KMS-11 (cell line): ENCODE results near the gene FRMD1.

Source experiments
- H2AFZ ChIP-seq: fragments of 200-600 bp; sonication (generic); 2 replicates; pipeline ENCODE4 v1.6.1; 2016; ENCODE audit warnings: antibody characterized with exemption, mixed run types, low read depth
- H3K27ac ChIP-seq: fragments of 200-600 bp; sonication (generic); 2 replicates; pipeline ENCODE4 v1.6.1; 2016; ENCODE audit warnings: mild to moderate bottlenecking, mixed run types
- H3K27me3 ChIP-seq: fragments of 200-600 bp; sonication (generic); 2 replicates; pipeline ENCODE4 v1.6.1; 2017; ENCODE audit warnings: mild to moderate bottlenecking, low read depth, mixed run types, moderate library complexity; ENCODE audit not compliant: insufficient read depth
- H3K36me3 ChIP-seq: fragments of 200-600 bp; sonication (generic); 2 replicates; pipeline ENCODE4 v1.6.1; 2017; ENCODE audit warnings: mild to moderate bottlenecking, mixed run types; ENCODE audit not compliant: insufficient read depth
- H3K4me1 ChIP-seq: fragments of 200-600 bp; sonication (generic); 2 replicates; pipeline ENCODE4 v1.6.1; 2016; ENCODE audit warnings: mild to moderate bottlenecking, low read depth, mixed run types; ENCODE audit not compliant: poor library complexity, severe bottlenecking
- H3K4me2 ChIP-seq: fragments of 200-600 bp; sonication (generic); 2 replicates; pipeline ENCODE4 v1.7.0; 2016; ENCODE audit warnings: mild to moderate bottlenecking, mixed run types
- H3K4me3 ChIP-seq: fragments of 200-600 bp; sonication (generic); IDR thresholded peaks from 2 replicates; pipeline ENCODE4 v1.6.1; 2017; ENCODE audit warnings: low read depth, low read length, mixed read lengths; ENCODE audit not compliant: insufficient read depth
- H3K79me2 ChIP-seq: fragments of 200-600 bp; sonication (generic); 2 replicates; pipeline ENCODE4 v1.6.1; 2016; ENCODE audit warnings: low read depth, mixed run types; ENCODE audit not compliant: insufficient read depth
- H3K9ac ChIP-seq: fragments of 200-600 bp; sonication (generic); 2 replicates; pipeline ENCODE4 v1.6.1; 2016; ENCODE audit warnings: mild to moderate bottlenecking, mixed run types
- H4K20me1 ChIP-seq: fragments of 200-600 bp; sonication (generic); 2 replicates; pipeline ENCODE4 v1.6.1; 2016; ENCODE audit warnings: mild to moderate bottlenecking, mixed run types; ENCODE audit not compliant: insufficient read depth
- TF ChIP-seq, protein P1 (sequence below): fragments of 200-600 bp; sonication (generic); conservative IDR thresholded peaks from 2 replicates; pipeline ENCODE4 v1.6.1; 2017; ENCODE audit warnings: low read depth, mild to moderate bottlenecking, antibody characterized with exemption, low read length, moderate library complexity, mixed read lengths

FRMD1 gene

DNA sequence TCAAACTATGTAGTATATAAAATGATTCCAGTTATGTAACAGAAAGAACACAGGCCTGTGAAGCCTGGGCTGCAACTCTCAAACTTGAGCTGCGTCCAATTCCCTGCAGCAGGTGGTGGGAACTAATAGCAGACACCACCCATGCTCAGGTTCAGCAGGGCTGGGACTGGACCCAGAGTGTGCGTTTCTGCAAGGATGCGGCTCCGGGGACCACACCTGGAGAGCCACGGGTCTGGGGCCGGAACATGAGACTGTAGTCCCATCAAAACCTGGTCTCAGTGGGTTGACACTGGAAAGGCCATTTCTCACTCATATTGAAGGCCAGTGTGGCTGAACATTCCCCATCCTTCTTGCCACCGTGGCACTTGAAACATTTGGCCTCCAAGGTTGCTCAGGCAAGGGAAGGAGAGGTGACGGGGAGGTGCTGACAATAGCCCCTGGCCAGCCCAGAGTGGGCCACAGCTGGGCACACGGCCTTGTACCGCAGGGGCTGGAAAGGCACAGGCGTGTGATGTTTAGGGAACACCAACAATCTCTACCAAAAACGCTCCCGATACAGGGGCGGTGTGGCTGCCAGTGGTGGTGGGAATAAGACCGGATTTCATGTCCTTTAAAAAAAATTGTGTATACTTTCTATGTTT, 38.0 kb downstream of the FRMD1 start:
- Histone ChIP-seq H4K20me1 (no peaks in the 10 kb centered on the region), H3K4me2 (no peak overlapping the region), H3K9ac (no peak overlapping the region), H3K27ac (no peak overlapping the region), H3K4me1 (peaks cover 4% of the 10 kb centered on the region), H2AFZ (no peak overlapping the region), H3K79me2 (no peaks in the 10 kb centered on the region), H3K27me3 (no peaks in the 10 kb centered on the region), H3K36me3 (no peaks in the 10 kb centered on the region), H3K4me3 (no peak overlapping the region)
- TF ChIP-seq, protein P1, sequence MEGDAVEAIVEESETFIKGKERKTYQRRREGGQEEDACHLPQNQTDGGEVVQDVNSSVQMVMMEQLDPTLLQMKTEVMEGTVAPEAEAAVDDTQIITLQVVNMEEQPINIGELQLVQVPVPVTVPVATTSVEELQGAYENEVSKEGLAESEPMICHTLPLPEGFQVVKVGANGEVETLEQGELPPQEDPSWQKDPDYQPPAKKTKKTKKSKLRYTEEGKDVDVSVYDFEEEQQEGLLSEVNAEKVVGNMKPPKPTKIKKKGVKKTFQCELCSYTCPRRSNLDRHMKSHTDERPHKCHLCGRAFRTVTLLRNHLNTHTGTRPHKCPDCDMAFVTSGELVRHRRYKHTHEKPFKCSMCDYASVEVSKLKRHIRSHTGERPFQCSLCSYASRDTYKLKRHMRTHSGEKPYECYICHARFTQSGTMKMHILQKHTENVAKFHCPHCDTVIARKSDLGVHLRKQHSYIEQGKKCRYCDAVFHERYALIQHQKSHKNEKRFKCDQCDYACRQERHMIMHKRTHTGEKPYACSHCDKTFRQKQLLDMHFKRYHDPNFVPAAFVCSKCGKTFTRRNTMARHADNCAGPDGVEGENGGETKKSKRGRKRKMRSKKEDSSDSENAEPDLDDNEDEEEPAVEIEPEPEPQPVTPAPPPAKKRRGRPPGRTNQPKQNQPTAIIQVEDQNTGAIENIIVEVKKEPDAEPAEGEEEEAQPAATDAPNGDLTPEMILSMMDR, result no peak

DNA sequence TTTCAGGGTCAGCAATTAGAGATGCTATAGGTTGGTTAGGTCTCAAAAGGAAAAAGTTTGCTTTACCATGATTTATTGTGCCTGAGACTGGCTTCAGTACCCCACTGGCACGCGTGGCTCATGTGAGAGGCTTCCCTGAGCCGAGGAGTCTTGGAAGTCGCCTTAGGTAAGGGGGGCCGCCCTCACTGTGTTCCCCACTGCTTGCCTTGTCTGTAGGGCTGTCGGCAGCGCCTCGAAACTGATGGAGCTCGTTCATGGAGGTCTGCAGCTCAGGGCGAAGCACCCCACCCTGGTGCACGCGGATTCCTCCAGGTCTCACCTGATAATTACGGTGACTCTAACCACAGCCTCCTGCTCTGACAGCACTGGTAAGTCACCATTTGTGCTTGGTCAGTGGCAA, 39.2 kb downstream of the FRMD1 start:
- TF ChIP-seq, protein P1, result no peak
- H3K4me2 ChIP-seq, result no peak overlapping the region
- H3K27me3 ChIP-seq, result no peaks in the 10 kb centered on the region

DNA sequence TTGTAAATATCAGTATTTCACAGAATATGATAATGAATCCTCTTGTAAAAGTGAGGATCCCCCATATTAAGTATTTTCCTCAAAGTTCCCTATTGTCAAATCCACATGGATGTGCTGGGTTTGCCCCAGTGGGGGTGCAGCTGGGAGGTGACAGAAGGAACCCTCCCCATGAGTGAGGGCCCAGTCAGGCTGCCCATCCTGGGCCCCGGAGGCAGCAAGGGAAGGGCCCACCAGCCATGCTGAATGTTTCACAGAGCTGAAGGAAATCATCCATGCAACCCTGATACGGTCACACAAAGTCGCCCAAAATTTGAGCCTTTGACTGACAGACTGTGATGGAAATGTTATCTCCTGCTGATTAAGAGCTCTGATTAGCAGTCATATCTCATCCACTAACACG, 39.7 kb downstream of the FRMD1 start:
- no peak overlapping the region for H3K4me2 ChIP-seq
- H2AFZ ChIP-seq, result no peak overlapping the region
- H3K36me3 ChIP-seq, result no peaks in the 10 kb centered on the region
- TF ChIP-seq, protein P1, result no peak
- no peak overlapping the region for H3K9ac ChIP-seq
- H3K4me1 ChIP-seq, result peaks cover 4% of the 10 kb centered on the region
- no peak overlapping the region for H3K27ac ChIP-seq
- no peaks in the 10 kb centered on the region for H4K20me1 ChIP-seq
- H3K27me3 ChIP-seq, result no peaks in the 10 kb centered on the region
- H3K4me3 ChIP-seq, result no peak overlapping the region
- H3K79me2 ChIP-seq, result no peaks in the 10 kb centered on the region

More for the DNA sequence above, 39.2 kb downstream of the FRMD1 start:
- no peaks in the 10 kb centered on the region for H4K20me1 ChIP-seq
- no peaks in the 10 kb centered on the region for H3K36me3 ChIP-seq
- no peak overlapping the region for H3K9ac ChIP-seq
- H3K27ac ChIP-seq, result no peak overlapping the region
- no peak overlapping the region for H2AFZ ChIP-seq
- H3K79me2 ChIP-seq, result no peaks in the 10 kb centered on the region
- no peak overlapping the region for H3K4me3 ChIP-seq
- peaks cover 4% of the 10 kb centered on the region for H3K4me1 ChIP-seq

DNA sequence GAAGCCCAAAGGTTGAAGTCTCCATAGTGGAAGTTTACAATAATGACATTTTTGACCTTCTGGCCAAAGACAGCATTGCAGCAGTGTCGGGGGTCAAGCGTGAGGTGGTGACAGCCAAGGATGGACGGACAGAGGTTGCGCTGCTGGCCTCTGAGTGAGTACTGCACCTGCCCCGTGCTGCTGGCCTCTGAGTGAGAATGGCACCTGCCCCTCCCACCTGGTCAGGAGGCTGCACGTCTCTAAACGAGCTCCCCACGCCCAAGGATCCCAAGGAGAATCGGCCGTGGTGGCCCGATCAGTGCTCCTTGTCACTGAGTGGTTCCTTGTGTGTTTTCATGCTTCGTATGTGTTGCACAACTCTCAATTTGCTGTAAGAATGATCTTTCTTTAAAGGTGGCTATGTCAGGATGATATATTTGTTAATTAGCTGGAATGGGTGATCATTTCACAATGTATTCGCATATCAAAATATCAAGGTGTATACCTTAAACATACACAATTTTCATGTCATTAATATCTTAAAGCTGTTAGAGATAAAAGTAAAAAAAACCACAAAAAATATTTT, 40.4 kb downstream of the FRMD1 start:
- Histone ChIP-seq H2AFZ (no peak overlapping the region), H3K27me3 (no peaks in the 10 kb centered on the region), H3K4me2 (no peak overlapping the region), H3K4me1 (peaks cover 4% of the 10 kb centered on the region), H3K9ac (no peak overlapping the region), H4K20me1 (no peaks in the 10 kb centered on the region), H3K4me3 (no peak overlapping the region), H3K36me3 (no peaks in the 10 kb centered on the region), H3K27ac (no peak overlapping the region), H3K79me2 (no peaks in the 10 kb centered on the region)
- TF ChIP-seq, protein P1, result no peak
